Left renal pelvis (tissue), 4 donors: Measurements from ENCODE around the gene CFL1. TPM values are rescaled to one million over a fixed set of nuclear protein-coding genes. Genes with fewer than 3 reads are reported as not detected.
"Not testable (repeated sequence)": the region's sequence is repeated elsewhere in the genome, so short reads cannot be mapped to it uniquely, and the experiment has no call there.

Experiments
- DNase-seq, 4 donors: peaks; one replicate each; pipeline ENCODE4 v3.0.0-alpha.2; 2013; ENCODE audit warnings: low read depth in 4 of 4, low spot score in 3 of 4
- polyA plus RNA-seq, 4 donors: library from polyadenylated mRNA; unstranded; fragments of 120-200 nt; gene quantifications; one replicate each; pipeline ENCODE4 v1.2.1, GENCODE V29; 2013; ENCODE audit not compliant: insufficient read length in 4 of 4

Gene CFL1
- polyA plus RNA-seq, 4 donors, result 672 to 810 (median 730) TPM

DNA sequence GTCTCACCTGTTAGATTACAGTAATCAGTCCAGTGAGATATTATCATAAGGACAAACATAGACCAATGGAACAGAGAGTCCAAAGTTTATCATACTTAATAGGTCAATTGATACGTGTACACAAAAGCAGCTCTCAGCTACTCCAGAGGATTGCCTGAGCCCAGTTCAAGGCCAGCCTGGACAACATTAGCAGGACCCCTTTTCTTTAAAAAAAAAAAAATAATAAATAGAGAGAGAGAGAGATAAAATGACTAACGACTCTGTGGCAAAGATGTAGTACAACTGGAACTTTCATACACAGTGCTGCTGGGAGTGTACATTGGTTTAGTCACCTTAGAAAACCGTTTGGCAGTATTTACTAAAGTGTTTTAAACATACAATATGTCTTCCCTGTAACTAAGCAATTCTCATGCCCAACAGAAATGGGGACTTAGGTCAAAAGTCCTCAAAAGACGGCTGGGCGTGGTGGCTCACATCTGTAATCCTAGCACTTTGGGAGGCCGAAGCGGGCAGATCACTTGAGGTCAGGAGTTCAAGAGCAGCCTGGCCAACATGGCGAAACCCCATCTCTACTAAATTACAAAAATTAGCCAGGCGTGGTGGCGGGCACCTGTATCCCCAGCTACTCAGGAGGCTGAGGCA lies 13.6 kb downstream of the CFL1 start:
- no peak for DNase-seq

GRCh38 chr11:65843811-65844210 lies 14.2 kb downstream of the CFL1 start:
- no peak for DNase-seq

DNA sequence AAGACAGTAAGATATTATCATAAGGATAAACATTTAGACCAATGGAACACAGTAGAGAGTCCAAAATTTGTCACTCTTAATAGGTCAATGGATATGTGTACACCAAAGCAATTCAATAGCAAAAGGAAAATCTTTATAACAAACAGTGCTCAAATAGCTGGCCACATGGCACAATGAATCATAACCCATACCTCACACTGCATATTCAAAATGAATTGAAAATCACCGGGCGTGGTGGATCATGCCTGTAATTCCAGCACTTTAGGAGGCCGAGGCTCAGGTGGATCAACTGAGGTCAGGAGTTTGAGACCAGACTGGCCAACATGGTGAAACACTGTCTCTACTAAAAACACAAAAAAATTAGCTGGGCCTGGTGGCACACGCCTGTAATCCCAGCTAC lies 15.8 kb downstream of the CFL1 start:
- no peak for DNase-seq

DNA sequence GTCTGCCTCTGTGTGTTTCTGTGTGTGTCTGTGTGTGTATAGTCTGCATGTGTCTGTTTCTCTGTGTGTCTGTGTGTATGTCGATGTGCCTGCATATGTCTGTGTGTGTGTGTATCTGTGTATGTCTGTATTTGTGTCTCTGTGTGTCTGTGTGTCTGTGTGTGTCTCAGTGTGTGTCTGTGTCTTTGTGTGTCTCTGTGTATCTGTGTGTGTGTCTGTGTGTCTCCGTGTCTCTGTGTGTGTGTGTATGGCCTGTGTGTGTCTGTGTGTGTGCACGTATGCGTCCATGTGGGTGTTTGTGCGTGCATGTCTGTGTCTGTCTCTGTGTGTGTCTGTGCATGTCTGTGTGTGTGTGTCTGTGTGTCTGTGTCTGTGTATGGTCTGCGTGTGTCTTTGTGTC lies 23.8 kb downstream of the CFL1 start:
- DNase-seq, result no peak

- peak; percentile 85 to 89 (median 87) for DNase-seq
Observed at GRCh38 chr11:65833297-65834030, 24.5 kb downstream of the CFL1 start, which contains the start of gene SNX32. Gene SNX32 (plus strand): TSS chr11:65833963. CDS start chr11:65834066, 103 bp downstream.

DNA sequence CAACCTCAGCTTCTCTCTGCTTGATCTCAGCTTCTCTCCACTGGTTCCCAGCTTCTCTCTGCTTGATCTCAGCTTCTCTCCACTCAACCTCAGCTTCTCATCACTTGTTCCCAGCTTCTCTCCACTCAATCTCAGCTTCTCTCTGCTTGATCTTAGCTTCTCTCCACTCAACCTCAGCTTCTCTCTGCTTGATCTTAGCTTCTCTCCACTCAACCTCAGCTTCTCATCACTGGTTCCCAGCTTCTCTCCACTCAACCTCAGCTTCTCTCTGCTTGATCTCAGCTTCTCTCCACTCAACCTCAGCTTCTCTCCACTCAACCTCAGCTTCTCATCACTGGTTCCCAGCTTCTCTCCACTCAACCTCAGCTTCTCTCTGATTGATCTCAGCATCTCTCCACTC lies 25.7 kb downstream of the CFL1 start:
- DNase-seq, result not testable (repeated sequence)

- DNase-seq, result no peak
Observed at GRCh38 chr11:65829459-65829858, 28.5 kb downstream of the CFL1 start.

- DNase-seq, result no peak
Observed at GRCh38 chr11:65826984-65827735, 30.8 kb downstream of the CFL1 start.

- no peak for DNase-seq
Observed at GRCh38 chr11:65822776-65823528, 35.0 kb downstream of the CFL1 start.

DNA sequence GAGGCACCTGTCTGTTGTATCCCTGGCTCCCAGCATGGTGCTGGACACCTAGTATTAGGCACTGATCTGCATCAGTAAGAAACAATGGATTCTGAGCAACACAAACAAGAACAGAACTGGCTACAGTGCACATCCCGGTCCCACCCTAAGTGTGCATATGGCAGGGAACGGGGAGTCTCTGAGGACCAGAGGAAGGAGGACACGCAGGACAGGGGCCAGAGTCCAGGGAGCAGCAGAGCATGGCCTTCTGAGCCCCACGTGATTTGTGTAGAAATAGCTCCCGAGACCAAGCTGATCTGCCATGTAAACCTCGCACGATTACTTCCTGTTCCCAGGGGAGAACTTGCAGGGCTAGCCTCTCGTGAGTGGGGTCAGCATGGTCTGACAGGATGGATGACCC lies 36.9 kb downstream of the CFL1 start:
- DNase-seq, result no peak

DNA sequence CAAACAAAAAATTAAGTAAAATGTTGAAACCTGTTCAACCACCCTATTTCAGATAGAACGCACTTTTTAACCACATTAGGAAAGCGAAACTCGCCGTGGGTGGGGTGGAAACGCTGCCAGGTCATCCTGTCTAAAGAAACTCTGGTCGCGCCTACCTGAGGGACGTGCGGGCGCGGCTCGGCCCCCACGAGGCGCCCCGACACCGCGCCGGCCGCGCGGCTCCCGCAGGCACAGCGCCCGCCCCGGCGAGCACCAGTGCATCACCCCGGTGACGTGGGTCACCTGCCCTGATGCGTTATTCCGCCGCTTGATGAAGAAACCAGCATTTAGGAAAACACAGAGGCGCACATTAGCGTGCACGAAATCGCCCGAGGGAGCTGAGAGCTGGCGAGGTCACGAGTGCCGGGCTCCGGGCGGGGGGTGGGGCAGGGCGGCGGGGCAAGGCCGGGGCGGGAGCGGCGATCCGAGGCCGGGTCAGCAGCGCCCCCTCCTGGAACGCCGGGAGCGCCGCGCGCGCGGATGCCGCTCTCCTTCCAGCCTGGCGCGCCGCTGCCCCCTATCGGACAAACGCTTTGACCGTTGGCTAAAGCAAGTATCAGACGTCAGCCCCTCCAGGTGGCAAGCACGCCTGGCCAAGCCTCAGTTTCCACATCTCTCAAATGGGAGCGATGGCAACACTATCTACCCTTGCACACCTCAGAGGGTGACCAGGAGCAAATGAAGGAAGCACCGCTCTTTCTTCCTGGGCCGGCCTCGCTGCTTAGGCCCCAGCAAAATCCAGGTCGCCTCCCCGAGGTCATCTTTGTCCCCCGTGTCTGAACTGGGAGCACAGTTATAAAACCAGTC lies 39.9 kb downstream of the CFL1 start:
- peak; percentile 43 to 79 (median 76) for DNase-seq

DNA sequence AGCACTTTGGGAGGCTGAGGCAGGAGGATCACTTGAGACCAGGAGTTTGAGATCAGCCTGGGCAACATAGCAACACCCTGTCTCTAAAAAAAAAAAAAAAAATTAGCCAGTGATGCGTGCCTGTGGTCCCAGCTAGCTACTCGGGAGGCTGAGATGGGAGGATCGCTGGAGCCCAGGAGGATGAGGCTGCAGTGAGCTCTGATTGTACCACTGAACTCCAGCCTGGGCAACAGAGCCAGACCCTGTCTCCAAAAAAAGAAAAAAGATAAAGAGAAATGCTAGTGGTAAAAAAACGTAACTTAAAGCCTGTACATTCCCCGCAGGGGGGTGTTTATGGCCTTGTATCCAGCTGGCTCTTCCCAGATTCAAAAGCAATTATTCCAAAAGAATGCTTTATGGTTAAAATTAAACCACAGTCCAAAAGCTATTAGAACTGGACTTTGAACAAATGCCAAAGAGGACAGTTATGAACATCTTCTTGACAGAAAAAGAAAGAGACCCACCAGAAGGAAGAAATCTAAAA lies 40.6 kb downstream of the CFL1 start:
- peak in 2 of 4 donors; percentile 36 to 39 for DNase-seq

GRCh38 chr11:65816696-65817095 lies 41.3 kb downstream of the CFL1 start:
- no peak for DNase-seq

DNA sequence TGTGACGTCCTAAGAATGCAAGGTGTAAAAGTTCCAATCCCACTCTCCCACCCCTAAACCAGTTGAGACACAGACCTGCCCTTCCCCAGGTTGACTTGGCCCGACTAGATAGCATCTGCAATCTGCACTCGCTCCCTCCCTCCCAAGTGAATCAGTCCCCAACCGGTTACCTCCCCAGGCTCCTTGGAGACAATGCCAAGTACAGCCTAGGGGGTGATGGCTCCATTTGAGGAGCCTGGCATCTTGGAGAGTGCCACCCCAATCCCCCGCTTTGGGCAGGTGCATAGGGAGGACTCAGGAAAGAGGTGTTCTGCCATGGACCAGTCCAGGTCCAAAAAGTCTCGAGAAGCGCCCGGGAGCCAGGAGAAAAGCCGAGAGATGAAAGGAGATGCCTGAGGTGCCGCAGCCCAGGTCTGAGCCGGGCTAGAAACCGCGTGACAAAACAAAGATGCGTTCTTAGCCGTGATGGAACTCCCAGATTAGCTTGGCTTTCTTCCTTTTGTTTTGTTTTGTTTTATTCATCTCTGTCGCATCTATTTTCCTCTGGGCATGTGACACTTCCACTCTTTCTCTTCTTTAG lies 42.9 kb downstream of the CFL1 start:
- no peak for DNase-seq

GRCh38 chr11:65814131-65814985 lies 43.6 kb downstream of the CFL1 start:
- DNase-seq, result no peak

GRCh38 chr11:65811764-65812475 lies 46.1 kb downstream of the CFL1 start:
- DNase-seq, result no peak

DNA sequence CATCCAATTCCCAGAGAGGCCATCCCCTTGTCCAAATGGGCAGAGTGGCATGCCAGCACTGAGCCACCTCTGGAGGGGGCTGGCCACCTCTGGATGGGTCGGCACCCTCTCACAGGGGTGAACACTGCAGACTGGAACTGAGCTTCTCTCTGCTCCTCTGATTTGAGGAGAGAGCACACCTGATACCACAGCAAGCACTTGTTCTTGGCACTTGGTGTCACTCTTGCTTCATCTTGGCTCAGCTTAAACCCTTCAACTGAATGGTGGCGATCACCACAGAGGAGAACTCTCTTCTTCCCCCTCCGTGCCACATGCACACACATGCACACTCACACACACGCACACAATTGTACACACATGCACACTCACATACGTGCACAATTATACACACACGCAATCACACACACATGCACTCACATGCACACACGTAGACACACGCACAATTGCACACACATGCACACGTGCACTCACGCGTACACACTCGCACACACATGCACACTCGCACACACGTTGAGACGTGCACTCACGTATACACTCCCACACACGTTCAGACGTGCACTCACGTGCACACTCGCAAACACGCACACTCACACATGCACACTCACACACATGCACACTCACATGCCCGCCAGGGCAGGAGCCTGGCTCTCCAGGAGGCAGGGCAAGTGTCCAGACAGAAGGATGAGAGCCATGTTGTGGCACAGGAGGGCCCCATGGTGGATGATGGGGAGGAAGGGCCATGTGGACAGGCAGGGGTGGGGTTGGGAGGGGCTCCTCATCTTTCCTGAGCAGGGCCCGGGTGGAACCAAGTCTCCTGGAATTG lies 47.7 kb downstream of the CFL1 start:
- DNase-seq, result no peak
